A673 (cell line): ENCODE measurements around the gene SERPINB10.

Experiments used
- EZH2 ChIP-seq: fragments of 200-600 bp; sonication (generic); IDR thresholded peaks from 2 replicates; pipeline ENCODE4 v1.6.1; 2017; ENCODE audit warnings: borderline replicate concordance, low read depth, mild to moderate bottlenecking, mixed read lengths, antibody characterized with exemption, low read length; ENCODE audit not compliant: poor library complexity, severe bottlenecking
- TF ChIP-seq, protein P1 (sequence below): fragments of 300-800, 200-600 bp; sonication (generic); conservative IDR thresholded peaks from 2 replicates; pipeline ENCODE4 v1.5.1; 2017; ENCODE audit warnings: low read depth, mild to moderate bottlenecking, antibody characterized with exemption, low read length, moderate library complexity, mixed read lengths

DNA sequence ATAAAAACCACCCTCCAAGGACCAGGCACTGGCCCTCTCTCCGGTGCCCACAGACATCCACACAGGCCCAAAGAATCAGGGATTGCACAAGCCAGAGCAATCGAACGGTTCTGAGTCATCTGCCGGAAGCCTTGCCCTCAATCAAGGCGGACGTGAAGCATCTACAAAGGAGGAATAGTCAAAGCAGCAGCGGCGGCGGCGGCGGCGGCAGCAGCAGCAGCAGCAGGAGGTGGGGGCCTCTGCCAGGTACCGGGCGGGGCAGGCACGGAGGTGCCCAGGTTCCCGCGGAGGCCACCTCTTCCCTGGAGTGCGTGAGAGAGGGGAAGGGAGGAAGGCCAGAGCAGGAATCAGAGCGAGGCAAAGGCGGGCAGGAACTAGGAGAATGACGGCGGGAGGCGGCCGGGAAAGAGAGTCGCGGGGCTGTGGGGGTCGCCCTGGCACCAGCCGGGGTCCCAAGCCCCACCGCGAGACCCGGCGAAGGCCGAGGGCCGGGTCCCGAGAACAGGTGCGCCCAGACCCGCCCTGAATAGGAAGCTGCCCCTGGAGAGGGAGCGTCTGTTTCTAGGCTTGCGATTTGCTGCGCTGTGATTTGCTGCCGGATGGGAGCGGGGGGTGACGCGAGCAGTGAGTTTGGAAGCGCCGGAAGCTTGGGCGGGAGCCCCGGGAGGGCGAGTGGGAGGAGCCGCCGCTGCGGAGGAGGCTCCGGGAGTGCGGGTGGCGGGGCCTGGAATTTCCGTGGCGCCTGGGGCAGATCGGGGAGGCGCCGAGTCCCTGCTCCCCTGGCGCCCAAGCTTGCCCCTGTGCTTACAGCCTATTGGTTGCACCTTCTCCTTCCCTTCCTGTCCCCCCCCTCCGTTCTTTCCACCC is 62.4 kb downstream of the SERPINB10 start, which contains the start of gene SERPINB8:
- TF ChIP-seq, protein P1, sequence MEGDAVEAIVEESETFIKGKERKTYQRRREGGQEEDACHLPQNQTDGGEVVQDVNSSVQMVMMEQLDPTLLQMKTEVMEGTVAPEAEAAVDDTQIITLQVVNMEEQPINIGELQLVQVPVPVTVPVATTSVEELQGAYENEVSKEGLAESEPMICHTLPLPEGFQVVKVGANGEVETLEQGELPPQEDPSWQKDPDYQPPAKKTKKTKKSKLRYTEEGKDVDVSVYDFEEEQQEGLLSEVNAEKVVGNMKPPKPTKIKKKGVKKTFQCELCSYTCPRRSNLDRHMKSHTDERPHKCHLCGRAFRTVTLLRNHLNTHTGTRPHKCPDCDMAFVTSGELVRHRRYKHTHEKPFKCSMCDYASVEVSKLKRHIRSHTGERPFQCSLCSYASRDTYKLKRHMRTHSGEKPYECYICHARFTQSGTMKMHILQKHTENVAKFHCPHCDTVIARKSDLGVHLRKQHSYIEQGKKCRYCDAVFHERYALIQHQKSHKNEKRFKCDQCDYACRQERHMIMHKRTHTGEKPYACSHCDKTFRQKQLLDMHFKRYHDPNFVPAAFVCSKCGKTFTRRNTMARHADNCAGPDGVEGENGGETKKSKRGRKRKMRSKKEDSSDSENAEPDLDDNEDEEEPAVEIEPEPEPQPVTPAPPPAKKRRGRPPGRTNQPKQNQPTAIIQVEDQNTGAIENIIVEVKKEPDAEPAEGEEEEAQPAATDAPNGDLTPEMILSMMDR = no peak
- no peak for TF ChIP-seq EZH2
